ENCODE results near the gene UGT1A6. TPM values are rescaled to one million over a fixed set of nuclear protein-coding genes. Genes with fewer than 3 reads are reported as not detected.
"Not testable (repeated sequence)": the region's sequence is repeated elsewhere in the genome, so short reads cannot be mapped to it uniquely, and the experiment has no call there.

Gene UGT1A6
- total RNA-seq (2014; rRNA removed; shearing (Covaris generic); ENCODE audit: low replicate concordance), result 130 and 145 TPM in 2 replicates

DNA sequence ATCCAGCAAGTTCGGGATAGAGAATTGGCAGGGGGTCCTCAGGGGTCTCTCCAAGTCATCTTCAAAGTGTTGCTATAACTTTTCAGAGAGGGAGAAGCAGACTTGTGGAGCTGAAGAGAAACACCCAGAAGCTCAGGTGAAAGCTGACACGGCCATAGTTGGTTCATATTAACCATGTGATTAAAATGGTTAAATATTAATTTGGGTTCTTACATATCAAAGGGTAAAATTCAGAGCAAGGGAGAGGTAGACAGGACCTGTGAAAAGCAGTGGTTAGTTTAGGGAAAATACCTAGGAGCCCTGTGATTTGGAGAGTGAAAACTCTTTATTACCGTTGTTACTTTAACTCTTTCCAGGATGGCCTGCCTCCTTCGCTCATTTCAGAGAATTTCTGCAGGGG is at the start of gene UGT1A6:
Gene UGT1A6, plus strand, starts transcription at position 243 of the 400 bp plus-strand sequence. Its CDS starts 115 bp downstream, at position 358.
- in situ Hi-C loops (cut with HindIII; ENCODE audit: low pct_unique_long_range_greater_than_20kb, low sequenced_read_pairs), result no loop called here
- peak; percentile 79 for DNase-seq (ENCODE audit: low read depth)

DNA sequence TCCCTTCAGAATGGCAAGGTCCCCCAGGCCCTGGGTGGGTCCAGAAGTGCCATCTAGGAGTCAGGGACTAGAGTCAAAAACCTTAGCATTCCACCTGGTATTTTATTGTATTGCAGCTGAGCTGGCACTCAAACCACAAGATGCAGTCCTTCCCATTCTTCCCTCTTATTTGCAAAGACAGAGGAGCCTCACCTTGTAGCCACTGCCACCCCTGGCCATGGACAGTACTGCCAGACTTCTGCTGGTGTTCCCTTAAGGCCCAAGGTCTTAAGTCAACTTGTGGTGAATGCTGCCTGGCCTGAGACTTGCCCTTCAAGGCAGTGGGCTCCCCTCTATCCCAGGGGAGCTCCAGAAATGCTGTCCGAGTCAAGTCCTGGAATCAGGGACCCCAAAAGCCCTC is 49.6 kb upstream of the UGT1A6 start:
- DNase-seq (ENCODE audit: low read depth), result no peak
- in situ Hi-C loops (cut with HindIII; ENCODE audit: low pct_unique_long_range_greater_than_20kb, low sequenced_read_pairs), result no loop called here

DNA sequence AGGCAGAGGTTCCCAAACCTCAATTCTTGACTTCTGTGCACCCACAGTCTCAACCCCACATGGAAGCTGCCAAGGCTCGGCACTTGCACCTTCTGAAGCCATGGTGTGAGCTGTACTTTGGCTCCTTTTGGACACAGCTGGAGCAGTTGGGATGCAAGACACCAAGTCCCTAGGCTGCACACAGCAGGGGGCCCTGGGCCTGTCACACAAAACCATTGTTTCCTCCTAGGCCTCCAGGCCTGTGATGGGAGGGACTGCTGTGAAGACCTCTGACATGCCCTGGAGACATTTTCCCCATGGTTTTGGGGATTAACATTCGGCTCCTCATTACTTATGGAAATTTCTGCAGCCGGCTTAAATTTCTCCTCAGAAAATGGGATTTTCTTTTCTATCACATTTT is 46.7 kb upstream of the UGT1A6 start:
- DNase-seq (ENCODE audit: low read depth); in situ Hi-C loops (cut with HindIII; ENCODE audit: low pct_unique_long_range_greater_than_20kb, low sequenced_read_pairs): not testable (repeated sequence)

DNA sequence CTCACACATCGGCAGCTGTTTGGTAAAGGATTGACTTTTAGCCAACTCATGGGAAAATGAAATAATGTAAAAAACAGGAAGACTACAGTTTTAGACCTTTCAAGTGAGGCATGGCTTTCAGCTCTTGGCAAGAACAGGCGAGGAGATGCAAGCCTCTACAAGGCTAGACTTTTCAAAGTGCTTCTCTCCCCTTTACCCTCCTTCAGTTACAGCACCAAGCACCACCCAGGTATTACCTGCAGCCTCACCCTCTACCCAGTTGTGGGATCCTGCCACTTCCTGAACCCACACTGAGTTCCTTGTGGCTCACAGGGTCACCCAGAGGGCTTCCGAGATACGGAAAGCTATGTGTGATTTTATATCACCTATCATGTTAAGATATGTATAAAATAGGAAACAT is 41.7 kb upstream of the UGT1A6 start:
- in situ Hi-C loops (cut with HindIII; ENCODE audit: low pct_unique_long_range_greater_than_20kb, low sequenced_read_pairs), result no loop called here

DNA sequence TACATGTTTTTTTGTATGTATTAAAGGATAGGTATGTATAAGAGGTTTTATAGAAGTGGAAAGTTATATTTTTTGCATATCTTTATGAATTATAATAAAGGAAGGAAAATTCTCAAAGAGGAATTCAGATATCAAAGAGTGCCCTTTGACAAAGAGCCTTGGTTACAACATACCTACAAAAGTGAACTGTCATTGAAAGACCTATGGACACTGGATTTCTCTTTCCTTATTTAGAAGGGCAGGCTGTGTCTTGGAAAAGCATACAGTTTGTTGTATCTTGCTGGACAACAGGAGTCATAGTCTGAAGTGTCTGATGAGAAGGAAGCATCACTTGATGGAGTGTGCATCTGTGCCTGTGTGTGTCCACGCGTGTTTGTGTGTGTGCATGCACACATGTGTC is 41.3 kb upstream of the UGT1A6 start:
- DNase-seq (ENCODE audit: low read depth), result no peak
- in situ Hi-C loops (cut with HindIII; ENCODE audit: low pct_unique_long_range_greater_than_20kb, low sequenced_read_pairs), result no loop called here

More for the DNA sequence above, 41.7 kb upstream of the UGT1A6 start:
- DNase-seq (ENCODE audit: low read depth), result no peak

DNA sequence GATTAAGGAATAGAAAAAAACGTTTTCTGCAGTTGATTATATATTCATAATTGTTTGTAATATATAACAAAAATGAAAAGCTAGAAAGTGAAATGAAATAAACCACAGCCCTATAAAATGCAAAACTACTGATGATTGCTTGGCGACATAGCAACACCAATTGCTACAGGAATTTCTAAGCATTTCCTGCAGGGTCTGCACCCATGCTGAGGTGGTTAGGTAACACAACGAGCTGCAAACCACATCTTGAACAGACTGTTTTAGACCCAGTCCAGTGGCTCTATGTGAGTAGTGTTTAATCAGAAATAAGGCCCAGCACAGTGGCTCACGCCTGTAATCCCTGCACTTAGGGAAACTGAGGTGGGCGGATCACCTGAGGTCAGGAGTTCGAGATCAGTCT is 38.2 kb upstream of the UGT1A6 start:
- no peak for DNase-seq (ENCODE audit: low read depth)
- in situ Hi-C loops (cut with HindIII; ENCODE audit: low pct_unique_long_range_greater_than_20kb, low sequenced_read_pairs), result no loop called here

DNA sequence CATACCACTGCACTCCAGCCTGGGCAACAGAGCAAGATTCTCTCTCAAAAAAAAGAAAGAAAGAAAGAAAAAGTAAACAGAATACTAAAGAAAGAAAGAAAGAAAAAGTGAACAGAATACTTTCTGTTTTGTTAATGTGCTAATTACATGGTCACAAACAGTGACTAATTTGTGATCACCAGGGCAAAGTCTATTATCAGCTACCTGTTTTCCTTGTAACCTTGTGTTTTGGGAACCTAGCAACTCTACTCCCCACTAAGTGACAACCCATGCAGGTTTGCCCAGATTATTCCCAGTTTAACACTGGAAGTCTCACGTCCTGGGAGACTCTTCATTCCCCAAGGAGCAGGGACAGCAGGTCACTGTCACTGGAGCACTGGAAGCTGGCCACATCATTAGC is 37.6 kb upstream of the UGT1A6 start:
- in situ Hi-C loops (cut with HindIII; ENCODE audit: low pct_unique_long_range_greater_than_20kb, low sequenced_read_pairs), result no loop called here
- DNase-seq (ENCODE audit: low read depth), result no peak

DNA sequence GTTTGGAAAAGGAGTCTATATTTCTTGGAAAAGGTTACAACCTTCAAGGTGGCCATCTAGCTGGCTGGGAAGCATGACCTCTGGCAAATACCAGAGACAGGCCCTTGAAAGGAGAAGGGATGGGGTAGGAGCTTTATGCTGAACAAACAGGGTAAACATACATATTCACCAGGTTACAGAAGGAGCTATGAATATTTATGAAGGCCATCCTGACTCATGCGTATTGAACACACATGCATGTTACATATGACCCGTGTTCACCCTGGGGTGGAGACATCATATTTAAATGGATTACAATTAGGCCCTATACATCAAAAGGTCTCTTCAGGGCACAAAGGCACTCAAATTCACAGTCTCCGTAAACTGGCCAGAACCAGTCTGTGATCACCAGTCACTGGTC is 36.7 kb upstream of the UGT1A6 start:
- DNase-seq (ENCODE audit: low read depth); in situ Hi-C loops (cut with HindIII; ENCODE audit: low pct_unique_long_range_greater_than_20kb, low sequenced_read_pairs): not testable (repeated sequence)

DNA sequence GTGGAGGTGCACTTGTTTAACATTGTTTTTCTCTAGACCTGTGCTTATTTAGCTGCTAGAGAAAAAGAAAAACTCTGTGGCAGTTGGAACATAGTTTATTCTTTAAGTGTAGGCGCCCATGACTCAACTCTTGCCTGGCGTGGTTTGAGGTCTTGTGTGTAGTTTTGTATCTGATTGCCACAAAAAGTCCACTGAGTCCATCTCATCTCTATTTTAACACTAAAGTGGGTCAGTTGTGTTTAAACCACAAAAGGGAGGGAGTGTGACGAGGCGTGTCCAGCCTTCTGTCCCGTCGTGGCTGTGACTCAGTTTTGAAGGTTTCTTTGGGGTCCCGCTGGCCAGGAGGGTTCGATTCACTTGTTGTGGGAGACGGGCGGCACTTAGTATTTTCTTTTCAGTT is 36.2 kb upstream of the UGT1A6 start:
- in situ Hi-C loops (cut with HindIII; ENCODE audit: low pct_unique_long_range_greater_than_20kb, low sequenced_read_pairs), result no loop called here
- no peak for DNase-seq (ENCODE audit: low read depth)

DNA sequence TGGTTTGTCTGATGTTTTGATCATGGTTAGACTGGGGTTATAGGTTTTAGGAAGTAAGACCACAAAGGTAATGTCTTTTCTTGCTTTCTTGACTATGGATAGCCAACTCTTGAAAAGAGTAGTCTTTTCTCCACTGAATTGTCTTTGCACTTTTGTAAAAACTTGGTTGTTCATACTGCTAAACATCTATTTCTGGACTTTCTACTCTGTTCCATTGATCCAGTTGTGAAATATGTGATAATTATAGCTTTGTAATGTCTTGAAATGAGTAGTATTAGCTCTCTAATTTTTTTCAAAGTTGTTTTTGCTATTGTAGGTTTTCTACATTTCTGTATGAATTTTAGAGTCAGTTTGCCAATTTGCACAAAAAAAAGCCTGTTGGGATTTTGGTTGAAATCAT is 34.1 kb upstream of the UGT1A6 start:
- in situ Hi-C loops (cut with HindIII; ENCODE audit: low pct_unique_long_range_greater_than_20kb, low sequenced_read_pairs), result no loop called here
- DNase-seq (ENCODE audit: low read depth), result no peak

DNA sequence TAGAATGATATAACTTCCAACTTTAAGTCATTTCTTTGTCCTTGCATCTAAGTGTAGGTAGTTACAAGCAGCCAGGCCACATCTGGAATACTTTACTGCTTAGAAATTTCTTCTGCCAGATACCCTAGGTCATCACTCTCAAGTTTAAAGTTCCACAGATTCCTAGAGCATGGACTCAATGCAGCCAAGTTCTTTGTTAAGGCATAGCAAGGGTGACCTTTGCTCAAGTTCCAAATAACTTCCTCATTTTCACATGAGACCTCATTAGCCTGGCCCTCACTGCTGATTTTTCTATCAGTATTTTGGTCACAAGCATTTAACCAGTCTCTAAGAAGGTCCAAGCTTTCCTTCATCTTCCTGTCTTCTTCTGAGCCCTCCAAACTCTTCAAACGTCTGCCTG is 28.8 kb upstream of the UGT1A6 start:
- in situ Hi-C loops (cut with HindIII; ENCODE audit: low pct_unique_long_range_greater_than_20kb, low sequenced_read_pairs), result no loop called here
- DNase-seq (ENCODE audit: low read depth), result no peak

DNA sequence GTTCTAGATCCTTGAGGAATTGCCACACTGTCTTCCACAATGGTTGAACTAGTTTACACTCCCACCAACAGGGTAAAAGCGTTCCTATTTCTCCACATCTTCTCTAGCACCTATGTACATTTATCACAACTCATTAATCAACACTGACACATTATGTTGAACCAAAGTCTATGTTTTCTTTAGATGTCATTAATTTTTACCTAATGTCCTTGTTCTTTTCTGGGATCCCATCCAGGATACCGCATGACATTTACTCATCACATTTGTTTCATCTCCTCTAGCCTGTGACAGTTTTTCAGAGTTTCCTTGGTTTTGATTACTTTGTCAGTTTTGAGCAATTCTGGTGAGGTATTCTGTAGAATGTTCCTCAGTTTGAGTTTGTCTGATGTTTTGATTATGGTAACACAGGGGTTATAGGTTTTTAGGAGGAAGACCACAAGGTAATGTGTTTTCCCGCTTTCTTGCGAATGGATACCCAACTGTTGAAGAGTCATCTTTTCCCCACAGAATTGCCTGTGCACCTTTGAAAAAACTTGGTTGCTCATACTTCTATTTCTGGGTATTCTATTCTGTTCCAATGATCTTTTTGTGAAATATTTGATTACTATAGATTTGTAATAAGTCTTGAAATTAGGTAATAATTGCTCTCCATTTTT is 24.0 kb upstream of the UGT1A6 start:
- in situ Hi-C loops (cut with HindIII; ENCODE audit: low pct_unique_long_range_greater_than_20kb, low sequenced_read_pairs), result no loop called here
- DNase-seq (ENCODE audit: low read depth), result peak; percentile 89

DNA sequence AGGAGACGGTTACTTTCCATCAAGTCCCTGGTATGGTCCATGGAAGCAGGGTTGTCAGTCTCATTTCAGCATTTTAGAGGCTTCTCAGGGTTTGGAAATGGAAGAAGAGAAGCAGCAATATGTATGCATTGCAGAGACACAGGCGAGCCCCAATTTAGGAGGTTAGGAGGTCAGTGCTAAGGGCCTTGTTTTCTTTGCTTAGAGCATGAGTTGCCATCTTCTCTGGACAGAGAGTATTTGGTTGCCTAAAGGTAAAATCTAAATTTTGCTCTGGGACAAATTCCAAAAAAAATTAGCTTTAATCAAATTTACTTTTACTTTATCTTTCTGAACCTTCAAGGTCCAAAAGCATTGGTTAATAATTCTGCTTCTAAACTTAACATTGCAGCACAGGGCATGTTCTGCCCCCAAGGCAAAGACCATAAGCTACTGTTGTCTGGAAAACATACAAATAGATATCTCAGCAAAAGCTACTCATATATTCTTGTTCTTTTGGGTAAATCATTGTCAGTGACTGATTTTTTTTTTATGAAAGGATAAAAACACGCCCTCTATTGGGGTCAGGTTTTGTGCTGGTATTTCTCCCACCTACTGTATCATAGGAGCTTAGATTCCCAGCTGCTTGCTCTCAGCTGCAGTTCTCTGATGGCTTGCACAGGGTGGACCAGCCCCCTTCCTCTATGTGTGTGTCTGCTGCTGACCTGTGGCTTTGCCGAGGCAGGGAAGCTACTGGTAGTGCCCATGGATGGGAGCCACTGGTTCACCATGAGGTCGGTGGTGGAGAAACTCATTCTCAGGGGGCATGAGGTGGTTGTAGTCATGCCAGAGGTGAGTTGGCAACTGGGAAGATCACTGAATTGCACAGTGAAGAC is 21.2 kb upstream of the UGT1A6 start, which contains the start of gene UGT1A9:
Gene UGT1A9, plus strand, starts transcription at position 609 of the 872 bp plus-strand sequence. Its CDS starts 37 bp downstream, at position 646.
- peak; percentile 83 for DNase-seq (ENCODE audit: low read depth)
- in situ Hi-C loops (cut with HindIII; ENCODE audit: low pct_unique_long_range_greater_than_20kb, low sequenced_read_pairs), result no loop called here

DNA sequence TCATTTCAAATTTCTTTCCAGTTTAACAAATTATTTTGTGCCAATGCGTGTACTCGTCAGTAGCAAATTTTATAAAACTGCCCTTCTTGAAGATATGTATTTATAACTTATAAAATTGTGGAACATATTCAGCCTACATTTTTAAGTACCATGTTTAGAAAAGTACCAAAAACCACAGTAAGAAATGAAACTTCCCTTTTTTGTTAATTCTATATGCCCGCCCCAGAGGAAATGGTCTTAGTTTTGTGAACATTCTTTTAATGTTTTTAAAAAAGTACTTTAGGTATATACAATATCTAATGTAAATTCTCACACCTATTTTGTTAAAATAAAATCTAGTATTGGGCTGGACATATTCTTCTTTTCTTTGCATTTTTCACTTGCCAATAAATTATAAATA is 19.8 kb upstream of the UGT1A6 start:
- in situ Hi-C loops (cut with HindIII; ENCODE audit: low pct_unique_long_range_greater_than_20kb, low sequenced_read_pairs), result no loop called here
- no peak for DNase-seq (ENCODE audit: low read depth)

DNA sequence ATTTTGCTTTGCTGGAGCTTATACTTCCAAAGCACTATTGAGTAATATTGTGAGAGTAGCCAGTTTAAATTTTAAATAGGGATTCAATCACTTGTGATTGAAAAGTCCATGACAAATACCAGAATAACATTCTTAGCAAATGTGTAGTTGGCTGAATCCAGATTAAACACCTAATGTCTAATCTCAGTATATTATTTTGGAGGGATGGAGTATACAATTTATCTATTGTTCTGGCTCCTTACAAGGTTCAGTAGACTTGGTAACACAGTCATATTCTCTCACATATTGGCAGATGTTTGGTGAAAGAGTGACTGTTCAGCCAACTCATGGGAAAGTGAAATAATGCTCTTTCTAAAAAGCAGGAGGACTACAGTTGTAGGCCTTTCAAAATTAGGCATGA is 18.8 kb upstream of the UGT1A6 start:
- in situ Hi-C loops (cut with HindIII; ENCODE audit: low pct_unique_long_range_greater_than_20kb, low sequenced_read_pairs), result no loop called here
- DNase-seq (ENCODE audit: low read depth), result peak; percentile 37

DNA sequence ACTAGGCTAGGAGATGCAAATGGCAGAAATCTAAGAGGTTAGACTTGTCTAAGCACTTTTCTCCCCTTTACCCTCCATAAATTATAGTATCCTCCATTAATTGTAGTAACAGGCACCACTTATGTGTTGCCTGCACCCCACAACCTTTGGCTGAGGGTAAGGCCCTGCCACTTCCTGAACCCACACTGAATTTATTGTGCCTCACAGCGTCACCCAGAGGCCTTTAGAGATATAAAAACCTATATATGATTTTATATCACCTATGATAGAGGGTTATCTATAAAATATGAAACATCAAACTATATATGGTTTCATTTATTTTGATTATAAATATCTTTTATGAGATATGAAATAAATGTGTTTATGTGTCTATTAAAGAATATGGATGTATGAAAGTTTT is 18.4 kb upstream of the UGT1A6 start:
- in situ Hi-C loops (cut with HindIII; ENCODE audit: low pct_unique_long_range_greater_than_20kb, low sequenced_read_pairs), result no loop called here

DNA sequence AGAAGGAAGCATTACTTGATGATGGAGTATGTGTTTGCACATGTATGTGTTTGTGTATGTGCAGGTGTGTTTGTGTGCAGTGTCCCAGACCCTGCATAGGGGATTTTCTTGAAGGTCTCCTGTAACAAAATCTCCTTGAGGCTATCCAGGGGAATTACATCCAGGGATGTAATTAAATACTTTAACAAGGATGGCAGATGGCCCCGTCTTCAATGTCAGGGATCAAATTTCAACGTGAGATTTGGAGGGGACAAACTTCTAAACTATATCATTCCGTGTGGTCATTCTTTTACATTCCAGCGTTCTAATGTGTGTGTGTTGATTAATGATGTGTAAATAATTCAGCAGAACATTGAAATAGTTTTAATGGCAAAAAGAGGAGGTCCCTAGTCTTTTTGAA is 17.7 kb upstream of the UGT1A6 start:
- in situ Hi-C loops (cut with HindIII; ENCODE audit: low pct_unique_long_range_greater_than_20kb, low sequenced_read_pairs), result no loop called here
- peak; percentile 70 for DNase-seq (ENCODE audit: low read depth)

More for the DNA sequence above, 18.4 kb upstream of the UGT1A6 start:
- DNase-seq (ENCODE audit: low read depth), result no peak

DNA sequence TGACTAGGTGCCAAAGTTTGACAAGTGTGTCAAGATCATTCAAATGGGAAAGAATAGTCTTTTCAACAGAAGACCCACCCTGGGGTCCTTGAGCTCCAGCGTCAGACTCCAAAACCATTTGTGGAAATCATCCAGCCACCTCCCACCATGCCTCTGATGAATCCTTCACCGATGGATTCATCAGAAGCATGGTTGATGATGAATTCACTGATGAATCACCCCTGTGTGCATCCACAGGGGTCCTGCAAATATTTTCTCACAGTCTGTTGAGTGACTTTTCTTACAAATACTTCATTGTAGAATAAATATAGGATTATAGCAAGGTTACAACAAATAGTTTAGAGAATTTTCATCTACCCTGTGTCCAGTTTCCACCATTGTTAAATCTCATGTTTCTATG is 16.6 kb upstream of the UGT1A6 start:
- in situ Hi-C loops (cut with HindIII; ENCODE audit: low pct_unique_long_range_greater_than_20kb, low sequenced_read_pairs), result no loop called here
- DNase-seq (ENCODE audit: low read depth), result peak; percentile 41

DNA sequence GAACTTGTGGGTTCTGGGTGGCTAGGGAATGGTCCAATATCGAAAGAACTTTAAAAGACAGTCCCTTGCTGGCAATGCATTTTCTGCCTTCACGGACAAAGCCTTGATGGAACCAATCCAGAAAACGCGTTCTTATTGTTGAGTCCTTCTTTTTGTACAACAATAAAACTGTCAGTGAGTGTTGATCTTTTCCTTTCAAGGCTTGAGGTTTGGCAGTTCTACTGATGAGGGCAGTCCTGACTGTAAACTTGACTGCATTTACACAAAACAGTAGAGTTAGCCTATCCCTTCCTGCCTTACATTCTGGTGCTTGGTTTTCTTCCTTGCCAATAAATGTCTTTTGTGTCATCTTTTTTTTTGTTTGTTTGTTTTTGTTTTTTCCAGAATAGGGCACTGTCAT is 13.5 kb upstream of the UGT1A6 start:
- in situ Hi-C loops (cut with HindIII; ENCODE audit: low pct_unique_long_range_greater_than_20kb, low sequenced_read_pairs), result no loop called here
- DNase-seq (ENCODE audit: low read depth), result no peak
